HUDEP-2 (cell line): ENCODE measurements around the gene FOXN3.

Experiments used
- DNase-seq, 76 experiments: peaks; one replicate each; lab custom pipeline; 2025; ENCODE audit not compliant: unreplicated experiment in 76 of 76; lab: John Stamatoyannopoulos, UW

Gene FOXN3

DNA sequence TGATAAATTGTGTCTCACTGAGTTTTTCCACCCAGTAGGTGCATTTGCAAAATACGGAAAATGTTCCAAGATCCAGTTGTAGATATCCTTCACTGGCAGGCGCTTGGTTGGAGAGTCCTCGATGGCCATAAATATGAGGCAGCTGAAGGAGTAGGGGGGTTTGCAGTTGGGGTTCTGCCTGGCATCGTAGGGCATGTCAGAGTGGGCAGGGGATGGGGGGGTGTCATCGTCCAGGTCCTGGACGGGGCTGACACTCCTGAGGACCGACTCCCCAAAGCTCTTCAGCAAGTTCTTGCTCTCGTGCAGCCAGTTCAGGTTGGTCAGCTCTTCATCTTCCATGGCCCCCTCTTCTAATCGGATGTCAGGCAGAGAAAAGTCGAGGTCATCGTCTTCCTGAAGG lies 5.1 kb downstream of the FOXN3 start:
- DNase-seq = no peak

DNA sequence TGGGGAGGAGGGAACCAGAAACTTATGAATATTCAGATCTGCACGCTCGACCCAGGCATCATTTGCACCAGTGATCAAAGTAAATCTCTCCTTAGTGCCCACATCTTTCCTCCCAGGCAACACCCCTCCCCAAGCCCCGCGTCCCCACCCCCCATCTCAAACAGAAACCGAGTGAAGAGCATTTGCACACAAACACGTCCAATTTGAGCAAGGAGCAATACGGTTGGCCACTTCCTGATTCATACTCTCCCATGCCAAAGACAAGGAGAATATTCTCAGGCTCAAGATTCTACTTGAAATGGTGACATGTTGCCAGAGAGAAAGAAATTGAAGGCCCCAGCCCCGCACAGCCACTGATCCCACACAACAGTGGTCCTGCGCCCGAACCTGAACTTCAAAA lies 7.1 kb downstream of the FOXN3 start:
- no peak for DNase-seq

DNA sequence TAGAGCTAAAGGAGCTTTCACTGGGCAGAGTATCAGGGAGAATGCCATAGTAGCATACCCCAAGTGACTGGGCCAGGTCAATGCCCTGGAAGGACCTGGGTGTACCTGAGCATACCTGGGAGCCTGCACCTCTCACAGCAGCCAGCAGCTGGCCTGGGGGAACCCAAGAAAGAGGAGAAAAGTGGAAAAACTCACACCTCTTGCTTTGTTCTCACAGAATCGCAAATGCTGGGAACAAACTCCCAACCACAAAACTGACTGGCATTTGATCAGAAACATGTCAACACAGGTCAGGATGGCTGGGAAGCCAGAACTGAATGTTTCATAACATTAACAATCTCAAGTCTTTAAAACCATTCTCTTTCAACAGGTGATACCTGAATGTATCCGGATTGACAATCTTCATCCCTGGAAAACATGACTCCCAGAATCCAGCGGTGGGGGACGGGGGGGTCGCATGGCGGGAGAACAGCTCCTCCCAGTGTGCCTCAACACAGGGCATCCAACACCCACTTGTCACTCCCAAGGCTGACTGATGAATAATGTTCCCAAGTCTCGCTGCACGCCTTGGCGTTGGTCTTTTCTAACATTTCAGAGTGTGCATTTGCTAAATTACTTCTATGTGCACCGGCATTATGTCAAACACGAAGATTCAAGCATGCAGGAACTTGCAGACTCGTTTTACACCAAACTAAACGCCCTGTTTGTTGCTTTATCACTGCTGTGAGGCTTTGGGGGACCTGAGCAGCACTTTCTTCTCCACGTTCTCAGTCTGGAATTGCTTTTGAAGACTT lies 7.9 kb downstream of the FOXN3 start:
- no peak for DNase-seq

DNA sequence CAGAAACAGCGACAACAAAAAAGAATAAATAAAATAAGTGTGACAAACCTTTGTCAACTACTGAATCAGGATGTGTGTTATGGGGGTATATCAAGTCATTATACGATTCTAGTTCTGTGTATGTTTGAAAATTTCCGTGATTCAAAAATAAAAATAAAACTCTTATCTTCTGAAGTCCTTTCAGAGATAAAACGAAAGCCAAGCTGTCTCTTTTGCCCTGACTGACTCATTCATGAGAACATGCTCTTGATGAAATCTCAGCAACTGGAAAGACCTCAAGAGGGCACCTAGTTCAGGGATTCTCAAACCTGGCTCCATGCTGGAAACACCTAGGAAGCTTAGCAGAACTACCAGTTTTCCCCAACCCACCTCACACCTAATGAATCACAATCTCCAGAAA lies 9.2 kb downstream of the FOXN3 start:
- DNase-seq = no peak

DNA sequence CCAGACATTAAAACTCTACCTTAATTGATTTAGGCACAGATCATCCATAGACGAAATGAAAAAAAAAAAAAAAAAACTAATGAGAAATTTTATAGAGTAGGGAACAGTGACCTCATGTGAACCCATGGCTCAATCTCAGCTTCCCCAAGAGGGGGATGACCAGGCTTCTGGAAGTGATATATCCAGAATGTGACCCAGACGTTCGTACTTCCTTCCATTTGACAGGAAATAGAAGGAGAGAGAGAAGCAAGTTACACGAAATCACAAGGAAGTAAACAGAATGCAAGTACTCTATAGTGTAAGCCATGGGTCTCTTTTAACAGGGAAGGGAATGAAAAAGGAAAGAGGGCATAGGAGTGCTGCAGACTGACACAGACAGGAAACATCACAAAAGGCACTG lies 10.1 kb downstream of the FOXN3 start:
- DNase-seq = no peak

DNA sequence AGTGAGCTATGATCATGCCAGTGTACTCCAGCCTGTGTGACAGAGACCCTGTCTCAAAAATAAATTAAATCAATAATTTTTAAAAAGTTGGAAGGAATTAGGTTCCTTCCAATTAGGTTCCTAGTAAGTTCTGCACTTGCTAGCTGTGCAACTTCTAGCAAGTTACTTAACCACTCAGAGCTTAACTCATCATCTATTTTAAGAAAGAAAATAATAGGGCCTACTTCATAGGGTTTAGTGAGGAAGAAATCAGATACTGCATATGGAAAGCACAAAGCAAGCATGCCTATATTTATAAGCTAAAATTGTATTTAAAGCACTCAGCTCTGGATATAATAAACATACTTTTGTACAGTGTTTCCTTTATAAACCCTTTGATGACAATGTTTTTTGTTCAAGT lies 10.7 kb downstream of the FOXN3 start:
- DNase-seq = no peak

DNA sequence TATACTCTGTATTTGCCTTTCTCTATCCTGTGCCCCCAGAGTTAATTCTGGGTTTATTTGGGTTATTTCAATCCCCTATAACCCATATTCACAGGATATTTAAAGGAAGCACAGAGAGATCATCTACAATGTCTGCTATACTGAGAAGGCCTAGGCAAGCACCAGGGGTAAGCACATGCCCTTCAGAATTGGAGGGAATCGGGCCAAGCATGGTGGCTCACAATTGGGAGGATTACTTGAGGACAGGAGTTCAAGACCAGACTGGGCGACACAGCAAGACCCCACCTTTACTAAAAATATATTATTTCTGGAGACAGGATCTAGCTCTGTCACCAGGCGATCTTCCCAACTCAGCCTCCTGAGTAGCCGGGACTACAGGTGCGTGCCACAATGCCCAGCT lies 11.3 kb downstream of the FOXN3 start:
- no peak for DNase-seq

DNA sequence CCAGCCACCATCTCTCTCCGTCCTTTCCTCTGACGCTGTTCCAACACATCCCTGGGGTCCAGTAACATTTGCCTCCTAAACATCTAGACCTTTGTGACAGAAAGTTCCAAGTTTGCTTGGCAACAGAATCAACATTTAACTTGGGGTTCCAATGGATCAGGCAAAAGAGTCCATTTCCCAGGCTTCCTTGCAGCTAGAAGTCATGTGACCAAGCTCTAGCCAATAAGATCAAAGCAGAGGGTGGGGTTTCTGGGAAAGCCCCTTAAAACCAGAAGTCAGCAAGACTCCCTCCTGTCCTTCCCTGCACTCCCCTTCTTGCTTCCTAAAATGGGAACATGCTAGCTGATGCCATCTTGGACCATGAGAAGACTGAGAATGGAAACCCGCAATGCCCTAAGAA lies 14.7 kb downstream of the FOXN3 start:
- DNase-seq = no peak

DNA sequence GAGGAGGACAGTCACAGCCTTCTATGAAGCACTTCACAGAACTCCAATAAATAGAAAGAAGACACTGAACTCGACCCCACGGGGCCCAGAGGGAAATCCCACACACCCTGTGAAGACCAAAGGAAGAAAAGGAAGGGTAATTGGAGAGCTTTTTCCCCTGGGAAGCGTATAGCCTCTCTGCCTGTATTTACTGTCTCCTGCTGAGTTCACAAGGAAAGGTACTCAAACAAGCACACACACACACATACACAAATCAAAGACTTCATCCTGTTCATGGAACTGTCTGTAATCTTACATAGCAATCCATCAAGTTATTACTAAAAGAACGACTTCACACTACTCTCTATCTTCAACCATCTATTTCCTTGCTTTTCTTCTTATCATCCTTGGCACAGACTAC lies 15.3 kb downstream of the FOXN3 start:
- no peak for DNase-seq

DNA sequence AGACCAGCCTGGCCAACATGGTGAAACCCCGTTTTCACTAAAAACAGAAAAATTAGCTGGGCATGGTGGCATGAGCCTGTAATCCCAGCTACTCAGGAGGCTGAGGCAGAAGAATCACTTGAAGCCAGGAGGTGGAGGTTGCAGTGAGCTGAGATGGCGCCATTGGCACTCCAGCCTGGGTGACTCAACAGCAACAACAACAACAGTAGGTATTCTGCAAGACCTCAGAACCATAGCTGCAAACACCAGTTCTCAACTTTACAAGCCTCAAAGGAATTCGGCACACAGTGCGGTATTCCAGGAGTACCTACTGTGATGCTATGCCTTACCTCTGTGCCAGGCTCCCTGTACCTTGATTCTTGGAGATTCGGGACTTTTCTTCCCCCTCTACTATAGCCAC lies 15.8 kb downstream of the FOXN3 start:
- DNase-seq = no peak

DNA sequence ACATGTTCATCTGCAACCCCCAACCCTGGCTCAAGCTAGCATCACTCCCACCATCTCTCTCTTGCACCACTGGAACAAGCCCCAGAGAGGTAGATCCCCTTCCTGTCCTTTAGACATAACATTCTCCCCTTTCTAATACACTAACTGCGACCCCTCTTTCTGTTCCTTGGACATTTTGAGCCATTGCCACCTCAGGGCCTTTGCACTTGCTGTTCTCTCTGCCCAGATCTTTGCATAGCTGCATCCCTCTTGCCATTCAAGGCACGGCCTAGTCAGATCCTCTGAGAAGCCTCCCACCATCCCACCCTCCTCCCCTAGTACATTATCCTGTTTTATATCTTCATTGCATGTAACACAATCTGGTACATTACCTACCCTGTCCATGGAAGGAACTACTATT lies 16.5 kb downstream of the FOXN3 start:
- no peak for DNase-seq

DNA sequence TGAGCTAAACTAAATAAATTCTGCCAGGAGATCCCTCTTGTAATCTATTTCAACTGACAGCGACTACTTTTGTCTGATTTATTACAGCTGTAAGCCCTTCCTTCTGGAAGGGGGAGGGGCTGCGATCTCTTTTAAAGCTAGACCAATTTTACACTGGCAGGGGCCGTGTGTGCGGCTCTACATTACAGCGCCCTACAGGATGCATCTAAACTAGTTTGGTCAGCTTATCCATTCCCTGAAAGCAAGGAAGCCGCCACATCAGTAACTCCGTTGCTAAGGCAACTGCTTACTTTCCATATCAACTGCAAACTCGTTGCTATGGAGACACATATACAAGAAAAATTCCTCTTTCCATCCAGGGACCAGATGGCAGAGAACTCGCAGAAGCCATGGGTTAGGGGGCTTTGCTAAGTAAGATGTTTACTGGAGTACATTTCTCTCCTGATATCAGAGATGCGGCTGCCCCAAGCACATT lies 17.4 kb downstream of the FOXN3 start:
- no peak for DNase-seq

DNA sequence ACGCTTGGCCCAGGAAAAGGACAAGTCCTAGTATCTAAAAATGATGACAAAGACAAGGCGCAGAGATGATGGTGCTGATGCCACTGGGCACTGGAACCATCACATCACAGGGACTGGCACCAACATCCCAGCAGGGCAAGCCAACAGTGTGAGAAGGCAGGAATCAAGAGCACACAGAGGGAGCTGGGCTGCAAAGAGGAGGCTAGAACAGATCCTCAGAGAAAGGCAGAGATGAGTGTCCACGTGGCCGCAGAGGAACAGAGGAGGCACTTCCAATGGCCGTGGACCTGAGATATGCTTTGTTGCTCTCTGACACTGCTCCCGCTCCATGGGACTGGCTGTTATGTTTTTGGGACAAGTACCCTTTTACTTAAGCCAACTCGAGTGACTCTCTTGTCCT lies 17.9 kb downstream of the FOXN3 start:
- no peak for DNase-seq

DNA sequence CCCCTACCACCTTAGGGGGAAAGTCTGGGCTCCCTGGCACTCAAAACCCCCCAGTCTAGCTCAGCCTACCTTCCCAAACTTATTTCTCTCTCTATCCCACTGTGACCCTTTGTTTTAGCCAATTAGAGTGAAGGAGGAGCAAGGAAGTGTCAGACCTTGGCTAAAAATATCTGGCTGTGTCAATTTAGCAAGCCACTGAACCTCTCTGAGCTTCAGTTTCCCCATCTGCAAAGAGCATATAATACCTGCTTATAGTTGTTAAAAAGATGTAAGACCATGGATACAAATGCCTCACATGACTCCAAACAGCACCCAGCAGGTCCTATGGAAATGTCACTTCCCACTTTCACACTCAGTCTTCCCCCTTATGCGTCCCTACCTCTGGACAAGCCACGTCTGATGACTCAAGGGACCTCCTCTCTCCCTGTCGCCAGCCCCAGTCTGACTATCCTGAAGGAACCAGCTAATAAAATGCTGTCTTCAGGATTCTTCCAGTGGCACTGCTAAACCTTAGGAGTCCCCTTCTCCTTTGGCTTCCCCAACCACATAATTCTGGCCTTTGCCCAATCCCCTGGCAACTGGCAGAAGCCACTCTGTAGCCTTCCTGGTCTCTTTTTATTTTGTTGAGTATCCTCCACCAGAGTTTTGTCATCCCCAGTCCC lies 19.3 kb downstream of the FOXN3 start:
- no peak for DNase-seq

DNA sequence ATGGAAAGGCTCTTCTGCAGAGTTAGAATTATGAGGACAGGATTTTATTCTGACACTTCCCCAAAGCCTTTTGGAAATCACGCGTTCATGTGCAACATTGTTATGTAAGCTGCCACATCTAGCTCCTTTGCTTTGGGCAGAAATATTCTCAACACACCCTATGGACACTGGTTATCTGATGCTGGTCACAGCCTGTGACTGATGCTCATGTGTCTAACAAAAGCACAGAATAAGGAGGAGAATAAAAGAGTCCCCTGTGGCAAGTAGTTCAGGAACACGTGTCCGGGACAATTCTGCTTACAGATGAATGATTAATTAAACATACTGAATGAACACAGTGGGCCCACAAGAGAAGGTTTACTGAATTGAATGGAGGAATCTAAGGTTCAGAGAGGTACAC lies 22.1 kb downstream of the FOXN3 start:
- no peak for DNase-seq

DNA sequence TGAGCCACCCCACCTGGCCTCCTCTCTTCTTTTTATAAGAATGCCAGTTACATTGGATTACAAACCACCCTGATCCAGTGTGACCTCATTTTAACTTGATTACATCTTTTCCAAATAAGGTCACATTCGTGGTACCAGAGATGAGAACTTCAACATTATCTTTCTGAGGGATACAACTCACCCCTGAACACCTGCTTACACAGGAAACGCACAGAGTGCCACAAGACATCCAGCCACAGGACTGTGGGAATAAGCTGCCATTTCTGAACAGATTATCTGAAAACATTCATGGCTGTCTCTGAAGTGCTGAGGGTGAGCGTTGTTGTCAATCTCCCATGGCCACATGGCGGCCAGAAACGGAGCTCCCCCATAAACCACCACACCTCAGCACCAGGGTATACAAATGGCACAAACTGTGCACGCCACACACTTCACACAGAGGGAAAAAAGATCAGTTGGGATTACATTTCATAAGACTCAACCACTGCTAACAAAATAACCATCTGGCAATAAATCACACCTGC lies 23.7 kb downstream of the FOXN3 start:
- no peak for DNase-seq

DNA sequence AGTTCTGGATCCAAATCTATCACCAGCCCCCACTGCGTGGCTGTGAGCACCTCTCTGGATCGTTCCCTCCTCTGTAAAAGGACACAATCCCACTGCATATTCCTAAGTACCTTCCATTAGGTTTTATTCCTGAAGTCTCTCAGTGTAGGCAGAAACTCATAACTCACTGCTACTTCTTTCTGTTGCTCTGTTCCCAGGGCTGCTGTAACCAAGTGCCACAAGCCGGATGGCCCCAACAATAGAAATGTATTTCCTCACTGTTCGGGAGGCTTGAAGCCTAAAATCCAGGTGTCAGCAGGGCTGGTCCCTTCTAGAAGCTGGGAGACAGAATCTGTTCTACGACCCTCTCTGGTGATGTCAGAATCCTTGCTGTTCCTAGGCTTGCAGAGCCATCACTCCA lies 24.9 kb downstream of the FOXN3 start:
- no peak for DNase-seq

DNA sequence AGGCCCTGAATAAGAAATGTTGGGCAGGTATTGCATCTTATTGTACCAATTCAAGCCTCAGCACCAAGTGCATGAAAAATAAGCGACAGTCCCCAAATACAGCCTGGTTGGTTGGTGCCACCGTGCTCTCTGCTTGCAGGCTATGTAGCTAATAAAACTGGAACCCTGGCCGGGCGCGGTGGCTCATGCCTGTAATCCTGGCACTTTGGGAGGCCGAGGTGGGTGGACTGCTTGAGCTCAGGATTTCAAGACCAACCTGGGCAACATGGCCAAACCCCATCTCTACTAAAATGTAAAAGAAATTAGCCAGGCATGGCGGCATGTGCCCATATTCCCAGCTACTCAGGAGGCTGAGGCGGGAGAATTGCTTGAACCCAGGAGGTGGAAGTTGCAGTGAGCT lies 25.5 kb downstream of the FOXN3 start:
- no peak for DNase-seq

DNA sequence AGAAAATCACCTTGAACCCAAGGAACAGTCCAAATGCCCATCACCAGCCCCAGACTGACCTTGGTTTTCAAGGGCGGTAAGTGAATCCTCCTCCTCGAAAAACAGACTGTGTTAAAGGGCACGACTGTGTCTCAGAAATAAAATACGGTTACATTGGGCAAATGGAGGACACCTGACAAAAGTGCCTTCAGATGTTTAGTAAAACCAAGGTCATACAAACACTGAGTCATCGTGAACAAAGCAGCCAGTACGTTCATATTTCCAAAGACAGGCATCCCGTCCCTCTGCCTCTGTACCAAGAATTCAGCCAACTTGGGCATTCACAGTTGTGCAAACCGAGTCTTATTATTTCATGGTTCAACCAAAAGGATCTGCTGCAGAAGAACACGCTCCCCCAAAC lies 25.9 kb downstream of the FOXN3 start:
- DNase-seq = no peak

DNA sequence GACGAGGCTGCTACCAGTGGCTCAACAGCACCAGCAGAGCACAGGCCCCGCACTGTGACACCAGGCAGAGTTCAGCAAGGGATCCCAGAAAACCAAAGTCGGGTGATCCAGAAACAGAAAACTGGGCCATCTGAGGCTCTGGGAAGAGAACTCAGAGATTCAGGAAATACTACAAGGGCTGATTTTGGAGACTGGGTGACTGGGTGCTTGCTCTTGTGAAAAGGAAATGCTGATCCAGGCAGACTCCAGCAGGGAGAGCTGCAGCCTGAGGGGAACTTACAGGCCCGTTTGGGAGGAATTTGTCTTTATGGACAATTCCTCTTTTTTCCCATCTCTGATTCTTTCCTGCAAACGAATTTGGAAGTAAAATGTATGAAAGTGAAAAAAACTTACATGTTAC lies 28.2 kb downstream of the FOXN3 start:
- DNase-seq = no peak

DNA sequence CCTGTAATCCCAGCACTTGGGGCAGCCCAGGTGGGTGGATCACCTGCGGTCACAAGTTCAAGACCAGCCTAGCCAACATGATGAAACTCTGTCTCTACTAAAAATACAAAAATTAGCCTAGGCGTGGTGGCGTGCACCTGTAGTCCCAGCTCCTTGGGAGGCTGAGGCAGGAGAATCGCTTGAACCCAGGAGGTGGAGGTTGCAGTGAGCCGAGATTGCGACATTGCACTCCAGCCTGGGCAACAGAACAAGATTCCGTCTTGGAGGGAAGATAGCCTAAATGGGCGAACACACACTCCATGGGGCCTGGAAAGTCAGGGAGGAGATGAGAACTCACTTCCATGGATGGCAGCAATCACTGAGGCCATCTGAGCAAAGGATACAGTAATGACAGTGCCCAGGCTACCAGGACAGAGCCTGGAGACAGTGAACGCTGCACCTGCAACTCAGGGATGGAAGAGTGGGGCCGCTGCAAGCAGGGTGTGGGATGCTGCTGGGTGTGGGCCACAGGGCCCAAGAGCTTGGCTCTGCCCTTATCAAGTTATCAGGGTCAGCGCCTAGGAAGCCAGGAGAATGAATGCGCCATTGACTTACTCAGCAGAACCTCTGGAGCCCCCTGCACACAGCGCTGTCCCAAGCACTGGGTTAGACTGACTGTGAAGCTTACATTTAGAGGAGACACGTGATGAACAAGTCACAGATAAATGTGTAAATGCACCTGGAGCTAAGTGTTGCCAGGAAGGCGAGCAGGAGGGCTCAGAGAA lies 28.9 kb downstream of the FOXN3 start:
- DNase-seq = no peak
